ENCODE data around the gene MDN1.

DNA sequence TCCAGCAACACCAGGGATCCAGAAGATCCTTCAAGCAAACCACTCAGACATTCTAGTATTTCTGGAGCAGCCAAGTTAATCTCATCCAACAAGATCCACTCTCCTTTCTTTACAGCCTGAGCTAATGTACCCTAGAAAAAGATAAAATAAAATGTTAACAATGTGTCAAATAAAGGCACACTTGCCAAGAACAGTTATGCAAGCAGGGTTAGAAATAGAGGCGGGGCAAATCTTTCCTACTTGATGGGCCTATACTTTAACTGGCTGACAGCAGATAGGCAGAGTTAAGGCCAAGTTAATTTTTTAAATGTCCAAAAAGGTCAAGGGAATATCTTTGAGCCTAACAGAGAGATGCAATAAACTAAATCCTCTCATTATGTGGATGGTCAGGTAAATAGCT, 60.8 kb downstream of the MDN1 start:
- TF ChIP-seq CTCF (IDR thresholded peaks at IDR 0.05) (no peak), POLR2A (IDR thresholded peaks at IDR 0.05) (no peak)
